Mesodermal cell (in vitro differentiated cells): ENCODE data around the gene RSPRY1.
A peak's percentile ranks its signal among the peaks of the same experiment; 100 is the strongest.

Experiments
- H3K27ac ChIP-seq: 2 replicates; pipeline ENCODE4 v1.7.0; 2013; ENCODE audit warnings: mild to moderate bottlenecking, low read depth, low read length, moderate library complexity; ENCODE audit not compliant: severe bottlenecking
- H3K36me3 ChIP-seq: 2 replicates; pipeline ENCODE4 v1.7.1; 2013; ENCODE audit warnings: mild to moderate bottlenecking, low read length, moderate library complexity; ENCODE audit not compliant: control insufficient read depth, insufficient read depth
- H3K4me1 ChIP-seq: one replicate; pipeline ENCODE4 v1.7.1; 2013; ENCODE audit warnings: mild to moderate bottlenecking, low read length; ENCODE audit not compliant: insufficient read depth, control insufficient read depth, poor library complexity, severe bottlenecking
- H3K4me3 ChIP-seq: 2 replicates; pipeline ENCODE4 v1.7.0; 2013; ENCODE audit warnings: low read length, control low read depth, mild to moderate bottlenecking; ENCODE audit not compliant: insufficient read depth, poor library complexity, severe bottlenecking; ENCODE audit errors: extremely low read depth
- H3K9me3 ChIP-seq: 2 replicates; pipeline ENCODE4 v1.7.1; 2013; ENCODE audit warnings: mild to moderate bottlenecking, low read length, moderate library complexity; ENCODE audit not compliant: control insufficient read depth
- WGBS, 2 experiments: methylation state at CpG; one replicate each; pipeline ENCODE4 v1.1.5; 2013; ENCODE audit warnings: missing lambda C conversion rate in 2 of 2; ENCODE audit not compliant: insufficient coverage in 2 of 2; 5-methylcytosine and 5-hydroxymethylcytosine counted together

RSPRY1 gene

DNA sequence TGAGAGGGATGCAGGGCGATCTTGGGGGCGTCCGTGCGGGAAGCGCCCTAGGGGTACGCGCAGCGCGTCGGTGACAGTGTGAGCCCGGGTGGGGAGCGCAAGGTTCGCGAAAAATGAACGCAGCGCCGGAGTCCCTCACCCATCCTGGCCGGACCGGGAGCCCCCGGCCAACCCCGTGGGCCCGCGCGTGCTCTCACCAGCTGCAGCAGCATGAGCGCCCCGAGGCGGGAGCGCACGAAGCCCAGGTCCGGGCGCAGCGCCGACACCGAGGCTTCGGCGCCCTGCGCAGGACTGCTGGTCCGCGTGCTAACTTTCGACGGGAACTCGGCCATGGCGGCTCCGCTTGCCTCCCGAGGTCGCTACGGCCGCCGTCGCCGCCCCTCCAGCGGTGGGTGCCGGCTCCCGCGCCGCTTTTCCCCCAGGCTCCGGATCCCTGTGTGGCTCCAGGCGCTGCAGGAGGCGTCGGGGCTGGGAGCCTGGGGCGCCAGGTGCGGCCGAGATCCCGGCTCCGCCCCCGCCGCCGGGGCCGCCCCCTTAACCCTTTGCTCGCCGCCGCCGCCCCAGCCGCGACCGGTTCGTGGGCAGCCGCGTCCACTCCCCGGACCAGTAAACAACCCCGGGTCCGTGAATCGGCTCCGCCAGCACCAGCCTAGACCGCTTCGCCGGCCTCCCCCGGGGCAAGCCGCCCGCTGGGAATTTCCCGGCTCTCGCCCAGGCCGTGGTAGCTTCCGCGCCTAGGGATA is 98.3 kb downstream of the RSPRY1 start, which contains the start of gene PLLP:
TSS of gene PLLP (minus strand) at position 464 of the 743 bp plus-strand sequence. CDS start at position 332, 132 bp downstream.
- Histone ChIP-seq H3K9me3 (no peaks in the 10 kb centered on the region), H3K36me3 (no peaks in the 10 kb centered on the region), H3K4me3 (peak within 1 kb of the TSS; percentile 46), H3K4me1 (no peaks in the 10 kb centered on the region), H3K27ac (no peak within 1 kb of the TSS)
- WGBS, 2 experiments = 2% methylated on average over 86 to 95 of the region's 95 CpGs

- Histone ChIP-seq H3K27ac (no peak overlapping the region), H3K4me3 (peak overlapping the region; percentile 46), H3K36me3 (no peaks in the 10 kb centered on the region), H3K9me3 (no peaks in the 10 kb centered on the region), H3K4me1 (peaks cover 3% of the 10 kb centered on the region)
- 0 to 4% methylated on average over 8 to 10 of the region's 22 CpGs for WGBS, 2 experiments
Measured at GRCh38 chr16:57284952-57285363, 98.8 kb downstream of the RSPRY1 start.

DNA sequence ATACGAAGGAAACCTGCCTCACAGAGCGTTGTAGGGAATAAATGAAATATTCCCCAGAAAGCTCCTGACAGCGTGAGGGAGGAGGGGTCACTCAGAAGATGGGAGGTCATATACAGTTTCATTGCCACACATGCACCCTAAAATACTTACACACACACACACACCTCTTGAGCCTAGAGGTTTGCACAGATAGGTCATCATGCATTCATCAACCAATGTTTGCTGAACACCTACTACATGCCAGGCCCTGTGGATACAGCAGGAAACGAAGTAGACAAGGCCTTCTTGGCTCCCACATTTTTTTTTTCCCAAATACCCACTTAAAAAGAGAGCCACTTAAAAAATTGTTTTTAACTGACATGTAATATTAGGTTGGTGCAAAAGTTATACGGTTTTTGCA is 99.2 kb downstream of the RSPRY1 start:
- Histone ChIP-seq H3K4me3 (peak overlapping the region; percentile 46), H3K9me3 (no peaks in the 10 kb centered on the region), H3K4me1 (peaks cover 7% of the 10 kb centered on the region), H3K27ac (no peak overlapping the region), H3K36me3 (no peaks in the 10 kb centered on the region)
- 80 to 86% methylated on average over 1 of the region's 5 CpGs for WGBS, 2 experiments

GRCh38 chr16:57289391-57290257 is 103.5 kb downstream of the RSPRY1 start:
- WGBS, 2 experiments = 84 to 90% methylated on average over 6 to 12 of the region's 14 CpGs

More at GRCh38 chr16:57289391-57290257, 103.5 kb downstream of the RSPRY1 start:
- H3K4me3 ChIP-seq = no peak overlapping the region
- H3K9me3 ChIP-seq = no peaks in the 10 kb centered on the region
- H3K4me1 ChIP-seq = peaks cover 8% of the 10 kb centered on the region
- H3K36me3 ChIP-seq = no peaks in the 10 kb centered on the region
- H3K27ac ChIP-seq = no peak overlapping the region
